Activated T-helper 1 cell treated with anti-CD3 and anti-CD28 coated beads, Interleukin-2, amount 50 U/mL, for 16 hours (primary cell): Measurements from ENCODE around the gene APC2.

Experiments
- DNase-seq, 2 donors: peaks; one replicate each; pipeline ENCODE4 v3.0.0-alpha.2; 2020; ENCODE audit warnings: low read depth in 1 of 2, low spot score in 1 of 2

APC2 gene

GRCh38 chr19:1478934-1479707, 29.2 kb downstream of the APC2 start, which contains the start of gene C19orf25:
TSS of gene C19orf25 (minus strand) at chr19:1479215. CDS start at chr19:1478903, 312 bp downstream.
- DNase-seq = peak; percentile 84 to 87

GRCh38 chr19:1481224-1481892, 31.4 kb downstream of the APC2 start:
- no peak for DNase-seq

- DNase-seq = no peak
These were observed 32.0 kb downstream of the APC2 start for GRCh38 chr19:1481893-1482360.

- DNase-seq = no peak
These were observed 32.6 kb downstream of the APC2 start for GRCh38 chr19:1482361-1483130.

GRCh38 chr19:1483131-1483978, 33.4 kb downstream of the APC2 start:
- no peak for DNase-seq

GRCh38 chr19:1483979-1484428, 34.1 kb downstream of the APC2 start:
- no peak for DNase-seq

- no peak for DNase-seq
These were observed 37.0 kb downstream of the APC2 start for GRCh38 chr19:1486720-1487575.

- no peak for DNase-seq
These were observed 37.8 kb downstream of the APC2 start for GRCh38 chr19:1487576-1488281.

GRCh38 chr19:1488282-1488601, 38.3 kb downstream of the APC2 start:
- no peak for DNase-seq

GRCh38 chr19:1489463-1490310, 39.8 kb downstream of the APC2 start:
- no peak for DNase-seq

- peak; percentile 94 for DNase-seq
These were observed 40.6 kb downstream of the APC2 start, which contains the start of gene PCSK4 for GRCh38 chr19:1490311-1491113. TSS of gene PCSK4 (minus strand) at chr19:1490350. CDS start at chr19:1490346, 4 bp downstream.

GRCh38 chr19:1491114-1491848, 41.4 kb downstream of the APC2 start, which contains the start of gene REEP6:
TSS of gene REEP6 (plus strand) at chr19:1491181. CDS start at chr19:1491270, 89 bp downstream.
- no peak for DNase-seq

- no peak for DNase-seq
These were observed 41.9 kb downstream of the APC2 start for GRCh38 chr19:1491849-1492170.

GRCh38 chr19:1492474-1493006, 42.6 kb downstream of the APC2 start:
- no peak for DNase-seq

GRCh38 chr19:1494115-1494815, 44.3 kb downstream of the APC2 start:
- DNase-seq = no peak
